ENCODE measurements around the gene NFS1.

The NFS1 gene

GRCh38 chr20:35734374-35734773 is 35.2 kb upstream of the NFS1 start:
- in situ Hi-C loops (cut with HindIII; ENCODE audit: low sequenced_read_pairs) = no loop called here
- TF ChIP-seq CTCF (IDR thresholded peaks at IDR 0.05; ENCODE audit: low read depth, low read length) = no peak
- no peak overlapping the region for H3K4me3 ChIP-seq (ENCODE audit: low read depth, low read length)
- DNase-seq (ENCODE audit: low read depth, low spot score) = no peak

- TF ChIP-seq CTCF (IDR thresholded peaks at IDR 0.05; ENCODE audit: low read depth, low read length) = no peak
- DNase-seq (ENCODE audit: low read depth, low spot score) = no peak
- in situ Hi-C loops (cut with HindIII; ENCODE audit: low sequenced_read_pairs) = no loop called here
Measured at GRCh38 chr20:35732644-35732982, 33.5 kb upstream of the NFS1 start.

GRCh38 chr20:35731862-35732643 is 32.9 kb upstream of the NFS1 start:
- DNase-seq (ENCODE audit: low read depth, low spot score) = no peak
- no peak for TF ChIP-seq CTCF (IDR thresholded peaks at IDR 0.05; ENCODE audit: low read depth, low read length)
- H3K4me3 ChIP-seq (ENCODE audit: low read depth, low read length) = no peak overlapping the region
- in situ Hi-C loops (cut with HindIII; ENCODE audit: low sequenced_read_pairs) = no loop called here

More at GRCh38 chr20:35732644-35732982, 33.5 kb upstream of the NFS1 start:
- no peak overlapping the region for H3K4me3 ChIP-seq (ENCODE audit: low read depth, low read length)

GRCh38 chr20:35731469-35731788 is 32.3 kb upstream of the NFS1 start:
- H3K4me3 ChIP-seq (ENCODE audit: low read depth, low read length) = no peak overlapping the region
- no peak for TF ChIP-seq CTCF (IDR thresholded peaks at IDR 0.05; ENCODE audit: low read depth, low read length)
- in situ Hi-C loops (cut with HindIII; ENCODE audit: low sequenced_read_pairs) = no loop called here
- DNase-seq (ENCODE audit: low read depth, low spot score) = no peak

- in situ Hi-C loops (cut with HindIII; ENCODE audit: low sequenced_read_pairs) = no loop called here
- no peak for TF ChIP-seq CTCF (IDR thresholded peaks at IDR 0.05; ENCODE audit: low read depth, low read length)
- DNase-seq (ENCODE audit: low read depth, low spot score) = no peak
- no peak overlapping the region for H3K4me3 ChIP-seq (ENCODE audit: low read depth, low read length)
Measured at GRCh38 chr20:35730583-35731468, 31.7 kb upstream of the NFS1 start.

GRCh38 chr20:35729836-35730582 is 30.9 kb upstream of the NFS1 start:
- in situ Hi-C loops (cut with HindIII; ENCODE audit: low sequenced_read_pairs) = no loop called here
- TF ChIP-seq CTCF (IDR thresholded peaks at IDR 0.05; ENCODE audit: low read depth, low read length) = no peak
- DNase-seq (ENCODE audit: low read depth, low spot score) = no peak
- no peak overlapping the region for H3K4me3 ChIP-seq (ENCODE audit: low read depth, low read length)
